ENCODE measurements around the gene SNRPB2. TPM values are rescaled to one million over a fixed set of nuclear protein-coding genes. Genes with fewer than 3 reads are reported as not detected.

Gene SNRPB2
- total RNA-seq, 1 experiment from 2014 or later, result 78.4 TPM

GRCh38 chr20:16707674-16708073 lies 22.2 kb upstream of the SNRPB2 start:
- intact Hi-C loops (cut with micrococcal nuclease), result no loop called here
- Histone ChIP-seq H3K36me3 (ENCODE audit: control insufficient read depth in 1 of 2, insufficient read depth in 2 of 2, low read length in 2 of 2) (no peaks in the 10 kb centered on the region), H3K4me3 (replicated peaks in 1 of 2; ENCODE audit: low read depth in 1 of 2, low read length in 2 of 2) (no peak overlapping the region), H3K4me2 (ENCODE audit: low read length) (no peak overlapping the region), H3K27ac (ENCODE audit: low read depth, low read length) (no peak overlapping the region), H3K27me3 (ENCODE audit: insufficient read depth, low read length) (peaks cover 12% of the 10 kb centered on the region; the same call in 1 of the 2 replicates), H4K20me1 (ENCODE audit: insufficient read depth) (no peaks in the 10 kb centered on the region), H3K4me1 (ENCODE audit: control insufficient read depth in 1 of 2, insufficient read depth in 2 of 2, low read length in 2 of 2) (no peaks in the 10 kb centered on the region), H3K9me3 (ENCODE audit: control insufficient read depth in 1 of 2, insufficient read depth in 1 of 2, low read depth in 1 of 2, low read length in 2 of 2) (no peaks in the 10 kb centered on the region), H2AFZ (ENCODE audit: low read depth, low read length, poor library complexity, severe bottlenecking) (no peak overlapping the region), H3K79me2 (ENCODE audit: insufficient read depth, low read length) (no peaks in the 10 kb centered on the region), H3K9ac (ENCODE audit: low read length) (no peak overlapping the region), H3K9me2 (ENCODE audit: insufficient read depth) (no peaks in the 10 kb centered on the region)
- TF ChIP-seq EZH2phosphoT487 (IDR thresholded peaks at IDR 0.05; ENCODE audit: borderline replicate concordance) (no peak), FOSL1 (IDR thresholded peaks at IDR 0.05; ENCODE audit: low read depth) (no peak), POLR2A (IDR thresholded peaks at IDR 0.05; ENCODE audit: borderline replicate concordance, extremely low read depth, insufficient read depth, insufficient read length) (no peak), RAD21 (IDR thresholded peaks at IDR 0.05; ENCODE audit: low read depth) (no peak), SRF (IDR thresholded peaks at IDR 0.05; ENCODE audit: low read depth) (no peak), POLR2AphosphoS5 (IDR thresholded peaks at IDR 0.05; ENCODE audit: low read depth, low read length) (no peak), JUND (IDR thresholded peaks at IDR 0.05) (no peak), SP1 (IDR thresholded peaks at IDR 0.05; ENCODE audit: low read depth) (no peak), EGR1 (IDR thresholded peaks at IDR 0.05; ENCODE audit: low read depth) (no peak), TCF7L2 (IDR thresholded peaks at IDR 0.05; ENCODE audit: borderline replicate concordance, extremely low read depth, insufficient read depth, insufficient read length) (no peak)
- TF ChIP-seq, protein P1, sequence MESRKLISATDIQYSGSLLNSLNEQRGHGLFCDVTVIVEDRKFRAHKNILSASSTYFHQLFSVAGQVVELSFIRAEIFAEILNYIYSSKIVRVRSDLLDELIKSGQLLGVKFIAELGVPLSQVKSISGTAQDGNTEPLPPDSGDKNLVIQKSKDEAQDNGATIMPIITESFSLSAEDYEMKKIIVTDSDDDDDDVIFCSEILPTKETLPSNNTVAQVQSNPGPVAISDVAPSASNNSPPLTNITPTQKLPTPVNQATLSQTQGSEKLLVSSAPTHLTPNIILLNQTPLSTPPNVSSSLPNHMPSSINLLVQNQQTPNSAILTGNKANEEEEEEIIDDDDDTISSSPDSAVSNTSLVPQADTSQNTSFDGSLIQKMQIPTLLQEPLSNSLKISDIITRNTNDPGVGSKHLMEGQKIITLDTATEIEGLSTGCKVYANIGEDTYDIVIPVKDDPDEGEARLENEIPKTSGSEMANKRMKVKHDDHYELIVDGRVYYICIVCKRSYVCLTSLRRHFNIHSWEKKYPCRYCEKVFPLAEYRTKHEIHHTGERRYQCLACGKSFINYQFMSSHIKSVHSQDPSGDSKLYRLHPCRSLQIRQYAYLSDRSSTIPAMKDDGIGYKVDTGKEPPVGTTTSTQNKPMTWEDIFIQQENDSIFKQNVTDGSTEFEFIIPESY (IDR thresholded peaks at IDR 0.05; ENCODE audit: extremely low read depth, insufficient replicate concordance, low read length), result no peak
- no TSS peak for BruUV-seq (replicated peaks)
- ATAC-seq (no peak), DNase-seq (ENCODE audit: low read depth, low spot score) (no peak)
- ChIA-PET RAD21 (ENCODE audit: low non-redundant PET in 1 of 2, low total read pairs in 2 of 2, uncharacterized antibody in 2 of 2, unreplicated experiment in 2 of 2) (no interaction called here), CTCF (interaction anchor here (1.1 kb wide), 1 partner anchor 53 kb away, joined by 3 read pairs; no protein-coding TSS in a partner anchor), POLR2A (no interaction called here)
